T-helper 17 cell (primary cell): Measurements from ENCODE around the gene CMTM1. TPM values are rescaled to one million over a fixed set of nuclear protein-coding genes. Genes with fewer than 3 reads are reported as not detected.

Experiments used
- ATAC-seq: fragments of 150-1000 bp; cut with Tn5 transposase; 2 replicates; pipeline ENCODE4 v1.10.0; 2021; ENCODE audit warnings: mild to moderate bottlenecking, moderate library complexity
- DNase-seq, 3 donors: peaks; one replicate each; pipeline versions ENCODE4 v3.0.0 to v3.0.0-alpha.2; 2020 to 2021
- H3K9me3 ChIP-seq: one replicate; pipeline ENCODE4 v1.7.0; 2013; ENCODE audit warnings: low read length, mild to moderate bottlenecking; ENCODE audit not compliant: control insufficient read depth, poor library complexity, severe bottlenecking
- H3K27ac Mint-ChIP-seq: one replicate; pipeline ENCODE4 v1.8.0; 2022; ENCODE audit warnings: mild to moderate bottlenecking, moderate library complexity, mixed read lengths
- H3K27me3 Mint-ChIP-seq: one replicate; pipeline ENCODE4 v1.8.0; 2022; ENCODE audit warnings: mixed read lengths
- H3K36me3 Mint-ChIP-seq: one replicate; pipeline ENCODE4 v1.8.0; 2022; ENCODE audit warnings: low read depth, mixed read lengths
- H3K4me1 Mint-ChIP-seq: one replicate; pipeline ENCODE4 v1.8.0; 2022; ENCODE audit warnings: mild to moderate bottlenecking, mixed read lengths
- H3K4me3 Mint-ChIP-seq: one replicate; pipeline ENCODE4 v1.8.0; 2022; ENCODE audit warnings: mild to moderate bottlenecking, moderate library complexity, mixed read lengths
- total RNA-seq, 4 donors: library from RNA in 2 of 4; stranded (reverse) in 2 of 4; gene quantifications; one replicate each; pipeline ENCODE4 v1.2.3 and lab custom pipeline; 2022 to 2026

The CMTM1 gene
- total RNA-seq, 2 donors from 2014 or later = 3.3 to 3.6 TPM

GRCh38 chr16:66576296-66576695 lies 10.1 kb downstream of the CMTM1 start:
- Mint-ChIP-seq H3K4me1 (peaks cover 12% of the 10 kb centered on the region), H3K4me3 (no peak overlapping the region), H3K27me3 (peaks cover 22% of the 10 kb centered on the region), H3K27ac (no peak overlapping the region), H3K36me3 (peaks cover 5% of the 10 kb centered on the region)
- no peaks in the 10 kb centered on the region for H3K9me3 ChIP-seq
- no peak for DNase-seq
- no peak for ATAC-seq

GRCh38 chr16:66578651-66579531 lies 12.7 kb downstream of the CMTM1 start, which contains the start of gene CMTM2:
CMTM2 (plus strand) TSS chr16:66579463; CDS start chr16:66579608, 145 bp downstream.
- DNase-seq (no peak), ATAC-seq (peak; percentile 40)
- H3K4me1 Mint-ChIP-seq = peaks cover 8% of the 10 kb centered on the region
- peak within 1 kb of the TSS; percentile 47 for H3K27ac Mint-ChIP-seq
- H3K4me3 Mint-ChIP-seq = peak within 1 kb of the TSS; percentile 82
- peaks cover 5% of the 10 kb centered on the region for H3K36me3 Mint-ChIP-seq
- peaks cover 22% of the 10 kb centered on the region for H3K27me3 Mint-ChIP-seq
- H3K9me3 ChIP-seq = no peaks in the 10 kb centered on the region

GRCh38 chr16:66580605-66581209 lies 14.5 kb downstream of the CMTM1 start:
- H3K9me3 ChIP-seq = no peaks in the 10 kb centered on the region
- Mint-ChIP-seq H3K36me3 (peaks cover 5% of the 10 kb centered on the region), H3K27me3 (peaks cover 22% of the 10 kb centered on the region), H3K27ac (no peak overlapping the region), H3K4me1 (peaks cover 10% of the 10 kb centered on the region), H3K4me3 (peak overlapping the region; percentile 43)
- DNase-seq (no peak), ATAC-seq (no peak)

GRCh38 chr16:66581246-66581952 lies 15.2 kb downstream of the CMTM1 start:
- ATAC-seq = no peak
- Mint-ChIP-seq H3K27me3 (peaks cover 22% of the 10 kb centered on the region), H3K36me3 (peaks cover 5% of the 10 kb centered on the region), H3K4me3 (no peak overlapping the region), H3K27ac (no peak overlapping the region), H3K4me1 (peaks cover 13% of the 10 kb centered on the region)
- no peak for DNase-seq
- no peaks in the 10 kb centered on the region for H3K9me3 ChIP-seq

GRCh38 chr16:66585481-66586239 lies 19.4 kb downstream of the CMTM1 start:
- DNase-seq = no peak
- no peaks in the 10 kb centered on the region for H3K27me3 Mint-ChIP-seq
- no peaks in the 10 kb centered on the region for H3K36me3 Mint-ChIP-seq
- no peak for ATAC-seq
- no peaks in the 10 kb centered on the region for H3K9me3 ChIP-seq
- H3K27ac Mint-ChIP-seq = no peak overlapping the region
- H3K4me1 Mint-ChIP-seq = peaks cover 22% of the 10 kb centered on the region
- H3K4me3 Mint-ChIP-seq = no peak overlapping the region

GRCh38 chr16:66587881-66588600 lies 21.8 kb downstream of the CMTM1 start:
- ATAC-seq (no peak), DNase-seq (no peak)
- no peaks in the 10 kb centered on the region for H3K27me3 Mint-ChIP-seq
- no peaks in the 10 kb centered on the region for H3K9me3 ChIP-seq
- H3K36me3 Mint-ChIP-seq = no peaks in the 10 kb centered on the region
- H3K4me1 Mint-ChIP-seq = peaks cover 26% of the 10 kb centered on the region
- peak overlapping the region; percentile 41 for H3K4me3 Mint-ChIP-seq
- no peak overlapping the region for H3K27ac Mint-ChIP-seq

- peak overlapping the region; percentile 70 for H3K27ac Mint-ChIP-seq
- peak; percentile 99 for ATAC-seq
- no peaks in the 10 kb centered on the region for H3K9me3 ChIP-seq
- DNase-seq = peak; percentile 33 to 52 (median 48)
- peaks cover 26% of the 10 kb centered on the region for H3K4me1 Mint-ChIP-seq
- peak overlapping the region; percentile 91 for H3K4me3 Mint-ChIP-seq
- H3K36me3 Mint-ChIP-seq = no peaks in the 10 kb centered on the region
- no peaks in the 10 kb centered on the region for H3K27me3 Mint-ChIP-seq
These were observed 22.9 kb downstream of the CMTM1 start for GRCh38 chr16:66588981-66589713.

GRCh38 chr16:66590322-66590721 lies 24.1 kb downstream of the CMTM1 start:
- no peak for DNase-seq
- H3K9me3 ChIP-seq = no peaks in the 10 kb centered on the region
- Mint-ChIP-seq H3K27me3 (no peaks in the 10 kb centered on the region), H3K4me1 (peaks cover 29% of the 10 kb centered on the region), H3K4me3 (peak overlapping the region; percentile 91), H3K36me3 (no peaks in the 10 kb centered on the region), H3K27ac (peak overlapping the region; percentile 70)
- peak; percentile 46 for ATAC-seq

- Mint-ChIP-seq H3K27me3 (no peaks in the 10 kb centered on the region), H3K36me3 (no peaks in the 10 kb centered on the region), H3K4me1 (peaks cover 24% of the 10 kb centered on the region), H3K4me3 (peak overlapping the region; percentile 91), H3K27ac (peak overlapping the region; percentile 70)
- no peak for ATAC-seq
- H3K9me3 ChIP-seq = no peaks in the 10 kb centered on the region
- DNase-seq = no peak
These were observed 24.8 kb downstream of the CMTM1 start for GRCh38 chr16:66591018-66591417.

GRCh38 chr16:66592241-66592640 lies 26.0 kb downstream of the CMTM1 start:
- ATAC-seq (no peak), DNase-seq (no peak)
- peaks cover 27% of the 10 kb centered on the region for H3K4me1 Mint-ChIP-seq
- no peak overlapping the region for H3K27ac Mint-ChIP-seq
- no peaks in the 10 kb centered on the region for H3K36me3 Mint-ChIP-seq
- H3K27me3 Mint-ChIP-seq = no peaks in the 10 kb centered on the region
- H3K4me3 Mint-ChIP-seq = no peak overlapping the region
- H3K9me3 ChIP-seq = no peaks in the 10 kb centered on the region

GRCh38 chr16:66592814-66593213 lies 26.6 kb downstream of the CMTM1 start:
- ATAC-seq (no peak), DNase-seq (no peak)
- H3K9me3 ChIP-seq = no peaks in the 10 kb centered on the region
- H3K27me3 Mint-ChIP-seq = no peaks in the 10 kb centered on the region
- H3K4me3 Mint-ChIP-seq = no peak overlapping the region
- H3K27ac Mint-ChIP-seq = no peak overlapping the region
- H3K4me1 Mint-ChIP-seq = peaks cover 28% of the 10 kb centered on the region
- no peaks in the 10 kb centered on the region for H3K36me3 Mint-ChIP-seq

GRCh38 chr16:66594739-66595138 lies 28.5 kb downstream of the CMTM1 start:
- Mint-ChIP-seq H3K27me3 (no peaks in the 10 kb centered on the region), H3K36me3 (no peaks in the 10 kb centered on the region), H3K4me1 (peaks cover 28% of the 10 kb centered on the region), H3K27ac (no peak overlapping the region), H3K4me3 (no peak overlapping the region)
- ATAC-seq = no peak
- no peak for DNase-seq
- no peaks in the 10 kb centered on the region for H3K9me3 ChIP-seq
